Lower lobe of right lung (tissue), 2 donors: ENCODE results near the gene FBP1. TPM values are rescaled to one million over a fixed set of nuclear protein-coding genes. Genes with fewer than 3 reads are reported as not detected.

ENCODE experiments used
- ATAC-seq, 2 donors: fragments of 200-7000 bp; cut with Tn5 transposase; one replicate each; pipeline ENCODE4 v1.9.1; 2020 to 2022; ENCODE audit warnings: mild to moderate bottlenecking in 2 of 2, moderate library complexity in 2 of 2
- DNase-seq: peaks from one replicate; pipeline ENCODE4 v3.0.0-alpha.2; 2020
- H3K27ac ChIP-seq: fragments of 200-600 bp; one replicate; pipeline ENCODE4 v1.8.0; 2022
- H3K27me3 ChIP-seq: fragments of 200-600 bp; one replicate; pipeline ENCODE4 v1.8.0; 2022; ENCODE audit warnings: low read depth
- H3K36me3 ChIP-seq: fragments of 200-600 bp; one replicate; pipeline ENCODE4 v1.8.0; 2022; ENCODE audit warnings: mild to moderate bottlenecking
- H3K4me1 ChIP-seq: fragments of 200-600 bp; one replicate; pipeline ENCODE4 v1.8.0; 2022
- H3K4me3 ChIP-seq: fragments of 200-600 bp; one replicate; pipeline ENCODE4 v1.8.0; 2022; ENCODE audit warnings: mild to moderate bottlenecking
- H3K9me3 ChIP-seq: fragments of 200-600 bp; one replicate; pipeline ENCODE4 v1.8.0; 2022
- intact Hi-C: fragments of 100-400 bp; cut with DNase I; formaldehyde crosslinking; loops from one replicate; pipeline ENCODE4 v1.11.0; 2022
- total RNA-seq: library from RNA; stranded (reverse); fragmentation: NEBNext Ultra II Directional; extraction: Animal tissue kit (Norgen Biotek cat#: 25700); gene quantifications from one replicate; pipeline ENCODE4 v1.2.1, GENCODE V29; 2021
- TF ChIP-seq, protein P1 (sequence below): fragments of 200-600 bp; IDR thresholded peaks from one replicate; pipeline ENCODE4 v1.8.0; 2022; ENCODE audit warnings: antibody characterized with exemption, mild to moderate bottlenecking
- donor health status: DM: no; HTN: yes; CAD: no; lungs with severe emphysema.

Gene FBP1
- total RNA-seq, 1 donor from 2014 or later: 527 TPM

- ATAC-seq (no peak), DNase-seq (no peak)
- intact Hi-C loops: loop anchor here (5.0 kb wide), 1 partner anchor 452 kb away; no protein-coding TSS in a partner anchor
- no peaks in the 10 kb centered on the region for H3K4me1 ChIP-seq
- H3K9me3 ChIP-seq: no peaks in the 10 kb centered on the region
- no peak overlapping the region for H3K4me3 ChIP-seq
- no peaks in the 10 kb centered on the region for H3K36me3 ChIP-seq
- H3K27ac ChIP-seq: no peak overlapping the region
- TF ChIP-seq, protein P1, sequence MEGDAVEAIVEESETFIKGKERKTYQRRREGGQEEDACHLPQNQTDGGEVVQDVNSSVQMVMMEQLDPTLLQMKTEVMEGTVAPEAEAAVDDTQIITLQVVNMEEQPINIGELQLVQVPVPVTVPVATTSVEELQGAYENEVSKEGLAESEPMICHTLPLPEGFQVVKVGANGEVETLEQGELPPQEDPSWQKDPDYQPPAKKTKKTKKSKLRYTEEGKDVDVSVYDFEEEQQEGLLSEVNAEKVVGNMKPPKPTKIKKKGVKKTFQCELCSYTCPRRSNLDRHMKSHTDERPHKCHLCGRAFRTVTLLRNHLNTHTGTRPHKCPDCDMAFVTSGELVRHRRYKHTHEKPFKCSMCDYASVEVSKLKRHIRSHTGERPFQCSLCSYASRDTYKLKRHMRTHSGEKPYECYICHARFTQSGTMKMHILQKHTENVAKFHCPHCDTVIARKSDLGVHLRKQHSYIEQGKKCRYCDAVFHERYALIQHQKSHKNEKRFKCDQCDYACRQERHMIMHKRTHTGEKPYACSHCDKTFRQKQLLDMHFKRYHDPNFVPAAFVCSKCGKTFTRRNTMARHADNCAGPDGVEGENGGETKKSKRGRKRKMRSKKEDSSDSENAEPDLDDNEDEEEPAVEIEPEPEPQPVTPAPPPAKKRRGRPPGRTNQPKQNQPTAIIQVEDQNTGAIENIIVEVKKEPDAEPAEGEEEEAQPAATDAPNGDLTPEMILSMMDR: no peak
- H3K27me3 ChIP-seq: no peaks in the 10 kb centered on the region
Observed at GRCh38 chr9:94680020-94680419, 40.7 kb upstream of the FBP1 start.

DNA sequence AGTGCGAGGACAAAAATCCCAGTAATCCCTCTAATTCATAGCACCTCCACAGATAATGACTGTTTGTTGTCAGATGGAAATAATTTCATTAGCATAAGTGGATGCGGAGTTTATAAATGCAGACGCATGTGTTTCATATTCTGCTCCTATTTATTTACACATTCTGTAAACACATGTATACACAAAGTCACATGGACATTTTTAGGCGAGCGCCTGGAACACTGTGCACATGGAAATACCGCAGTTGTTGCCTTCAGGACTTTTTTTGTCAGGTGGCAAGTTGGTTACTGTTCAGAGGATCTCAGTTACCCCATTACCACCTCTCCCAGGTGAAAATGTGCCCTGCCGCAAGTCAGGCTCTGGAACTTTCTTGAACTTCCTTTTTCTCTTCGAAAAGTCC lies 40.3 kb upstream of the FBP1 start:
- DNase-seq (no peak), ATAC-seq (no peak)
- no peaks in the 10 kb centered on the region for H3K4me1 ChIP-seq
- H3K4me3 ChIP-seq: no peak overlapping the region
- no peaks in the 10 kb centered on the region for H3K36me3 ChIP-seq
- TF ChIP-seq, protein P1: no peak
- H3K27ac ChIP-seq: no peak overlapping the region
- no peaks in the 10 kb centered on the region for H3K9me3 ChIP-seq
- intact Hi-C loops: no loop called here
- no peaks in the 10 kb centered on the region for H3K27me3 ChIP-seq

GRCh38 chr9:94677929-94678328 lies 38.6 kb upstream of the FBP1 start:
- no peaks in the 10 kb centered on the region for H3K36me3 ChIP-seq
- no peak for DNase-seq
- no peak overlapping the region for H3K4me3 ChIP-seq
- H3K9me3 ChIP-seq: no peaks in the 10 kb centered on the region
- intact Hi-C loops: no loop called here
- no peak for ATAC-seq
- H3K27me3 ChIP-seq: no peaks in the 10 kb centered on the region
- H3K4me1 ChIP-seq: no peaks in the 10 kb centered on the region
- no peak overlapping the region for H3K27ac ChIP-seq
- TF ChIP-seq, protein P1: no peak

DNA sequence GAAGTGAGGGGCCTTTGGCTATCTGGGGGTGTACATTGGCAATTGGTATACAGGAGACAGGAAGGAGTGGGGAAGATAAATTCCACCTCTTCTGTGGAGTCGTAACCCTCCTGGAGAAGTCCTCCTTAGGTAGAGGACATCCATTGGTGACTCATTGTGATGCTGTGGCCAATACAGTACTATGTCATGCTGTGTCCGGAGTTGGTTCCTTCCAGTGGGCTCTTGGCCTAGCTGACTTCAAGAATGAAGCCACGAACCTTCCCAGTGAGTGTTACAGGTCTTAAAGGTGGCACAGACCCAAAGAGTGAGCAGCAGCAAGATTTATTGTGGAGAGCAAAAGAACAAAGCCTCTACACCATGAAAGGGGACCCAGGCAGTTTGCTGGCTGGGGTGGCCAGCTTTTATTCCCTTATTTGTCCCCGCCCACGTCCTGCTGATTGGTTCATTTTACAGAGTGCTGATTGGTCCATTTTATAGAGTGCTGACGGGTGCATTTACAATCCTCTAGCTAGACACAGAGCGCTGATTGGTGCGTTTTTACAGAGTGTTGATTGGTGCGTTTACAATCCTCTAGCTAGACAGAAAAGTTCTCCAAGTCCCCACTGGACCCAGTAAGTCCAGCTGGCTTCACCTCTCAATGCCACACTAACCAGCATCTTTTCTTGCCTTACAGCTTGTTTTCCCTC lies 37.3 kb upstream of the FBP1 start:
- ATAC-seq: no peak
- DNase-seq: no peak
- intact Hi-C loops: no loop called here

GRCh38 chr9:94675008-94675881 lies 35.9 kb upstream of the FBP1 start:
- Histone ChIP-seq H3K4me1 (no peaks in the 10 kb centered on the region), H3K9me3 (no peaks in the 10 kb centered on the region), H3K27me3 (no peaks in the 10 kb centered on the region), H3K4me3 (no peak overlapping the region), H3K36me3 (no peaks in the 10 kb centered on the region), H3K27ac (no peak overlapping the region)
- ATAC-seq (no peak), DNase-seq (no peak)
- TF ChIP-seq, protein P1: no peak
- intact Hi-C loops: no loop called here

More for the DNA sequence above, 37.3 kb upstream of the FBP1 start:
- no peak overlapping the region for H3K4me3 ChIP-seq
- H3K9me3 ChIP-seq: no peaks in the 10 kb centered on the region
- H3K36me3 ChIP-seq: no peaks in the 10 kb centered on the region
- H3K27ac ChIP-seq: no peak overlapping the region
- no peaks in the 10 kb centered on the region for H3K4me1 ChIP-seq
- TF ChIP-seq, protein P1: no peak
- no peaks in the 10 kb centered on the region for H3K27me3 ChIP-seq
